K562 treated with DMSO at 1 percent for 48 hours (cell line): ENCODE data around the gene TMEM185A. TPM values are rescaled to one million over a fixed set of nuclear protein-coding genes. Genes with fewer than 3 reads are reported as not detected.

ENCODE experiments used
- total RNA-seq: library from RNA; unstranded; fragments of 300-600 nt; gene quantifications from 2 replicates; pipeline ENCODE4 v1.2.3, GENCODE V29; 2022; ENCODE audit warnings: low replicate concordance; ENCODE audit errors: extremely low read depth

TMEM185A gene
- total RNA-seq, result not detected in 2 replicates

GRCh38 chrX:149631234-149632165, at the start of gene TMEM185A:
TMEM185A (minus strand) TSS chrX:149631792; CDS start chrX:149631580, 212 bp downstream.

GRCh38 chrX:149595214-149595613, 36.4 kb downstream of the TMEM185A start, which contains the start of gene HSFX2:
HSFX2 (minus strand) TSS chrX:149595314; CDS start chrX:149594700, 614 bp downstream.

DNA sequence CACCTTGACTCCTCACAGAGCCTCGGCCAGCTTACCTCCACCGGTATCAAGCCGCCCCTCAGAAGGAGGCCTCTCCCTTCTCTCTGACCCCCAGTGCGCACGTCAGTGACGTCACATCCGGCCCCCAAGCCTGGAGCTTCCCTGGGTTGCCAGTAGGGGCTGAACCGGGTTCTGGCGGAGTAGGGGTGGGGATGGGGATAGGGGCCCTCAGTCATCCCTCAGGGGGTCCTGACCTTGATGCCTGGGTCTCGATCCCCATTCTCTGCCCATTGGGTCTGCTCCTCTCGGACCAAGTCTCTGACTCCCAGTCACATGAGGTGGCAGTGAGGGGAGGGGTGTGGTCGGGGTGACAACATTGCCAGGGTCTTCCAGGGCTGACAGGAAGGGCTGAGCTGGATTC, 44.2 kb downstream of the TMEM185A start, which contains the start of gene MAGEA9B:
Gene MAGEA9B (minus strand): TSS at position 101 of the 400 bp plus-strand sequence. CDS start 4,280 bp downstream, outside the sequence.

DNA sequence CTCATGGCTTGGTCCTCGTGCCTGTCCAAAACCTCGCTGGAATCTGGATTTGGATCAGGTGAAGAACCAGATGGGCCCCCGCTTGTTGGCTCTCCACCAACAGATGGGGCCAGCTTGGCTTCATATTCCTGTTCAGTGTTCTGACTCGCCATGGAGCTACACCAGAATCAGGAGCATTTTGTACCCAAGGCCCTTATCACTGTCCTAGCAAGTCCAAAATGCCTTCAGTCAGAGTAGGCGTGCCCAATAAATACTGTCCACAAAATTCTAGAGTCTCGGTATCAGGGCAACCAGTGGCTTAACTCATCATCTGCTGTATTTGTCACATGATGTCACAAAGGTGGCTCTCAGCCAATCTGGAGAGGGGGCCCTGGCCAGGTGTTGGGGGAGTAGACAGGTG, 81.9 kb downstream of the TMEM185A start, which contains the start of gene HSFX3:
Gene HSFX3 (minus strand): TSS at position 224 of the 400 bp plus-strand sequence. CDS start 72 bp downstream, at position 152.

Other genes with a start within 250 kb of the TMEM185A start
- gene IDS, start 126.5 kb downstream of the TMEM185A start, total RNA-seq, result not detected in 2 replicates
- gene EOLA1, start 90.8 kb downstream of the TMEM185A start, total RNA-seq, result not detected in 2 replicates
- not detected in 2 replicates for gene HSFX3, start 81.9 kb downstream of the TMEM185A start, total RNA-seq
- not detected in 2 replicates for gene MAGEA9B, start 44.3 kb downstream of the TMEM185A start, total RNA-seq
- not detected in 2 replicates for gene HSFX2, start 36.5 kb downstream of the TMEM185A start, total RNA-seq
- not detected in 2 replicates for gene MAGEA11, start 80.3 kb upstream of the TMEM185A start, total RNA-seq
- not detected in 2 replicates for gene HSFX1, start 142.3 kb upstream of the TMEM185A start, total RNA-seq
- gene MAGEA9, start 150.1 kb upstream of the TMEM185A start, total RNA-seq, result not detected in 2 replicates
- gene MAGEA8, start 249.4 kb upstream of the TMEM185A start, total RNA-seq, result not detected in 2 replicates